K562 (cell line): ENCODE data around the gene CDC42EP3. TPM values are rescaled to one million over a fixed set of nuclear protein-coding genes. Genes with fewer than 3 reads are reported as not detected.

Experiments used
- ATAC-seq: fragments of 200-7000 bp; cut with Tn5 transposase; 3 replicates; pipeline ENCODE4 v1.9.1; 2020; ENCODE audit warnings: moderate library complexity
- BruUV-seq: library from RNA; stranded (reverse); fragments of 400-500 nt; replicated peaks from 2 replicates; lab custom pipeline; 2021; lab: Mats Ljungman, UMichigan
- CTCF ChIA-PET: fragments of 300-600 bp; formaldehyde crosslinking; extraction: SDS; loops from one replicate; lab custom pipeline; 2021; ENCODE audit warnings: low intra/inter-chr PET ratio; lab: Yijun Ruan, JAX
- POLR2A ChIA-PET: fragments of 300-600, 350-650 bp; sonication (Branson Sonifier 250); formaldehyde crosslinking; extraction: SDS; loops from one replicate; lab custom pipeline; 2021; ENCODE audit warnings: antibody characterized with exemption, inconsistent platforms; lab: Yijun Ruan, JAX
- DNase-seq, 4 experiments: peaks; one replicate each; pipeline versions ENCODE4 v3.0.0 to v3.0.0-alpha.2; 2011 to 2018; ENCODE audit warnings: low spot score in 3 of 4, mixed read lengths in 3 of 4; ENCODE audit errors: extremely low read depth in 1 of 4
- FAIRE-seq: peaks from 2 replicates; lab custom pipeline; 2011; peaks lifted over from hg19 to GRCh38; lab: Jason Lieb, UNC
- H2AFZ ChIP-seq: 2 replicates; pipeline ENCODE4 v1.6.0; 2011; ENCODE audit warnings: low read depth, low read length, control low read depth, inconsistent platforms
- H3K27ac ChIP-seq: fragments of 200-600 bp; 3 replicates; pipeline ENCODE4 v1.8.0; 2011; ENCODE audit warnings: low read depth, mild to moderate bottlenecking, control low read depth, inconsistent platforms, low read length, moderate library complexity, mixed read lengths; ENCODE audit errors: extremely low read depth
- H3K27me3 ChIP-seq, 2 experiments: fragments of 300-600 bp in 1 of 2; 2 replicates in 1 of 2; 3 replicates in 1 of 2; pipeline versions ENCODE4 v1.6.0 to v1.8.0; 2011; ENCODE audit warnings: inconsistent platforms in 2 of 2, low read length in 2 of 2, mild to moderate bottlenecking in 1 of 2, mixed read lengths in 1 of 2, moderate library complexity in 1 of 2; ENCODE audit not compliant: control insufficient read depth in 2 of 2, insufficient read depth in 2 of 2
- H3K36me3 ChIP-seq: fragments of 300-600 bp; 3 replicates; pipeline ENCODE4 v1.8.0; 2011; ENCODE audit warnings: mild to moderate bottlenecking, low read length, inconsistent platforms; ENCODE audit not compliant: control insufficient read depth, insufficient read depth
- H3K4me1 ChIP-seq, 2 experiments: fragments of 200-600 bp in 1 of 2; replicated peaks in 1 of 2; 2 replicates in 1 of 2; 3 replicates in 1 of 2; pipeline versions ENCODE4 v1.5.1 to v1.8.0; 2011; ENCODE audit warnings: inconsistent platforms in 2 of 2, low read length in 2 of 2, mild to moderate bottlenecking in 1 of 2, mixed read lengths in 1 of 2, moderate library complexity in 1 of 2; ENCODE audit not compliant: control insufficient read depth in 2 of 2, insufficient read depth in 2 of 2
- H3K4me2 ChIP-seq: 2 replicates; pipeline ENCODE4 v1.6.1; 2011; ENCODE audit warnings: low read length, control low read depth, inconsistent platforms, mixed read lengths; ENCODE audit not compliant: insufficient read depth
- H3K4me3 ChIP-seq: fragments of 200-600 bp; sonication (generic), shearing (Covaris generic); 2 replicates; pipeline ENCODE4 v1.5.1; 2016; ENCODE audit warnings: control low read depth, inconsistent platforms
- H3K79me2 ChIP-seq: fragments of 200-600 bp; 3 replicates; pipeline ENCODE4 v1.8.0; 2011; ENCODE audit warnings: low read length, inconsistent platforms; ENCODE audit not compliant: control insufficient read depth, insufficient read depth
- H3K9ac ChIP-seq, 2 experiments: 2 replicates each; pipeline versions ENCODE4 v1.6.0 to v1.6.1; 2011; ENCODE audit warnings: low read depth in 2 of 2, low read length in 2 of 2, control low read depth in 1 of 2, inconsistent platforms in 1 of 2, mild to moderate bottlenecking in 1 of 2, mixed read lengths in 1 of 2; ENCODE audit not compliant: insufficient read depth in 1 of 2
- H3K9me1 ChIP-seq: one replicate; pipeline ENCODE4 v1.6.0; 2011; ENCODE audit warnings: inconsistent platforms, mild to moderate bottlenecking, low read length, moderate library complexity; ENCODE audit not compliant: control insufficient read depth, insufficient read depth
- H3K9me3 ChIP-seq: replicated peaks from 2 replicates; pipeline ENCODE4 v1.5.1; 2011; ENCODE audit warnings: low read depth, low read length, inconsistent platforms; ENCODE audit not compliant: control insufficient read depth, insufficient read depth
- H4K20me1 ChIP-seq: replicated peaks from 2 replicates; pipeline ENCODE4 v1.6.1; 2011; ENCODE audit warnings: low read length, inconsistent platforms, mixed read lengths; ENCODE audit not compliant: control insufficient read depth, insufficient read depth
- ETV1 ChIP-seq: fragments of 450-650 bp; conservative IDR thresholded peaks from 2 replicates; pipeline ENCODE4 v1.6.1; 2016; ENCODE audit warnings: missing genetic modification characterization, control low read depth, low read depth, missing compliant biosample characterization
- FIP1L1 ChIP-seq: fragments of 200-400 bp; formaldehyde crosslinking; IDR thresholded peaks from 2 replicates; pipeline ENCODE4 v1.6.1; 2018; ENCODE audit warnings: mild to moderate bottlenecking, low read depth, low read length; ENCODE audit not compliant: poor library complexity, severe bottlenecking
- NRF1 ChIP-seq, 2 experiments: fragments of 450-650 bp; IDR thresholded peaks in 1 of 2; conservative IDR thresholded peaks in 1 of 2; 2 replicates each; pipeline ENCODE4 v1.6.1; 2014; ENCODE audit warnings: mild to moderate bottlenecking in 2 of 2
- PHB2 ChIP-seq: fragments of 450-650 bp; IDR thresholded peaks from 2 replicates; pipeline ENCODE4 v1.6.1; 2017; ENCODE audit warnings: low read depth
- RCOR1 ChIP-seq, 2 experiments: IDR thresholded peaks; 2 replicates each; pipeline ENCODE4 v1.6.1; 2012; ENCODE audit warnings: low read depth in 2 of 2, low read length in 2 of 2, borderline replicate concordance in 1 of 2, improper control_type of control experiment in 1 of 2
- SRSF9 ChIP-seq: fragments of 200-400 bp; formaldehyde crosslinking; IDR thresholded peaks from 2 replicates; pipeline ENCODE4 v1.6.1; 2017; ENCODE audit warnings: low read depth, low read length, borderline replicate concordance
- TRIM24 ChIP-seq, 2 experiments: fragments of 450-650 bp; IDR thresholded peaks; 2 replicates each; pipeline ENCODE4 v1.6.1; 2016
- ZNF644 ChIP-seq: fragments of 200-800 bp; sonication (Bioruptor generic); IDR thresholded peaks from 2 replicates; pipeline ENCODE4 v1.6.1; 2016; ENCODE audit warnings: low read depth, missing genetic modification characterization, missing compliant biosample characterization
- WGBS: fragments of 100-300 bp; shearing (Covaris generic); methylation state at CpG from one replicate; pipeline ENCODE4 v1.1.6; 2016; ENCODE audit warnings: low coverage, mixed read lengths; ENCODE audit not compliant: insufficient coverage; ENCODE audit errors: missing lambda C conversion rate; 5-methylcytosine and 5-hydroxymethylcytosine counted together
- in situ Hi-C: fragments of 300-500 bp; cut with MboI; formaldehyde crosslinking; loops from 4 replicates; pipeline ENCODE4 v1.15.0; 2018; ENCODE audit warnings: inconsistent platforms, mixed read lengths
- intact Hi-C: fragments of 100-400 bp; cut with micrococcal nuclease; formaldehyde crosslinking; loops from 2 replicates; pipeline ENCODE4 v1.14.2; 2022
- polyA plus RNA-seq, 8 experiments: library from polyadenylated mRNA; depleted of rRNA in 4 of 8; stranded (reverse) in 5 of 8; unstranded in 3 of 8; fragments of >200 nt; fragmentation: Nextera tagmentation in 2 of 8; fragmentation: Illumina TruSeq in 1 of 8; extraction: Ambion mirVana in 2 of 8; extraction: Trizol in 1 of 8; gene quantifications; 2 replicates each; pipeline versions ENCODE4 v1.2.1 to v1.2.3, GENCODE V29; 2011 to 2014; ENCODE audit warnings: inconsistent platforms in 1 of 8, missing spikeins in 1 of 8
- total RNA-seq, 7 experiments: library from RNA; depleted of rRNA in 6 of 7; stranded (reverse); fragments of >200 nt in 6 of 7; fragmentation: Illumina TruSeq in 2 of 7; extraction: Trizol in 2 of 7; gene quantifications; 2 replicates each; pipeline versions ENCODE4 v1.2.1 to v1.2.3, GENCODE V29; 2011 to 2021; ENCODE audit warnings: low replicate concordance in 1 of 7
- TF ChIP-seq, protein P1 (sequence below), 3 experiments: fragments of 200-800 bp in 1 of 3; fragments of 250-450 bp in 1 of 3; fragments of 450-650 bp in 1 of 3; sonication (Bioruptor Pico) in 1 of 3; sonication (Bioruptor generic) in 1 of 3; formaldehyde crosslinking in 1 of 3; IDR thresholded peaks; 2 replicates each; pipeline versions ENCODE4 v1.6.1 to v1.8.0; 2016 to 2022; ENCODE audit warnings: mild to moderate bottlenecking in 2 of 3, missing genetic modification characterization in 2 of 3, missing compliant biosample characterization in 1 of 3, moderate library complexity in 1 of 3
- TF ChIP-seq, protein P2 (sequence below): sonication (generic); formaldehyde crosslinking; IDR thresholded peaks from 2 replicates; pipeline ENCODE4 v1.9.0; 2022; ENCODE audit warnings: mild to moderate bottlenecking, missing genetic modification reagents
- TF ChIP-seq, protein P3 (sequence below): fragments of 200-800 bp; sonication (Bioruptor generic); IDR thresholded peaks from 2 replicates; pipeline ENCODE4 v1.6.1; 2016; ENCODE audit warnings: missing genetic modification characterization, missing compliant biosample characterization

Gene CDC42EP3
- total and polyA plus RNA-seq, 9 of the 15 experiments (the other 6 are each of a cell fraction or from before 2014, with no cell fraction given): 0.72 to 6.4 (median 2.0) TPM

DNA sequence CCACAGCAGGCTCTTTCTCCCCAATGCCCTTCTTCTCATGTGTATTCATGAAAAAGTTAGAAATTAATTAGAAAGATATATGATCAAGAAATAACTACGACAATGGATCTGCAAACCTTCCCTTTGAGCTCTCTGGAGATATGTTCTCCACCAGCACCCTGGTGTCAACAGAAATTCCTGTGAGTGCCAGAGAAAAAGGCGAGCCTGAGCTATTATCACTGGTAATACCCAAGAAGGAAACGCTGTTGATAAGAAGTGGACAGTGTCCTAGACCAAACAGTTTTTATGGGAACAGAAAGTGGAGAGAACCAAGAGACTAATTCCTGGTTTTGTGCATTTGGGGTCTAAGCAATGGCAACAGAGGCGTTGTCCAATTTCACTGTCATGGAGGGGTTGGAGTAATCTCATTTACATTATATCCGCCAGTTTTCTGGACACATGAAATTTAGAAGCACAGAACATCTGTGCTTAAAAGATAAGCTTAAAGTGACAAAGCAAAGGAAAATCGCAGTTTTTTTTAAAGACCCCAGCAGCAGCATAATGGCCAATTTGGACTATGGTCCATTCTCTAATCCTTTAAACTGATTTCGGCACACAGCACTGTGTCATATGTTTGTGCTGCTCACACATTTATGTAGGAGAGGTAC lies 47.2 kb upstream of the CDC42EP3 start:
- DNase-seq (peak in 2 of 4 experiments; percentile 45 to 63), FAIRE-seq (peak; percentile 82), ATAC-seq (peak; percentile 89)
- H4K20me1 ChIP-seq: no peaks in the 10 kb centered on the region
- BruUV-seq: no TSS peak
- no peaks in the 10 kb centered on the region for H3K36me3 ChIP-seq
- WGBS: under 1% methylated on average over 7 of the region's 7 CpGs
- no peaks in the 10 kb centered on the region for H3K9me1 ChIP-seq
- intact Hi-C loops (no loop called here), in situ Hi-C loops (no loop called here)
- peak overlapping the region; percentile 63 for H3K4me2 ChIP-seq
- peak overlapping the region; percentile 92 for H2AFZ ChIP-seq
- no peak overlapping the region for H3K4me3 ChIP-seq
- no peaks in the 10 kb centered on the region for H3K79me2 ChIP-seq
- H3K9ac ChIP-seq: peak overlapping the region in 1 of 2 experiments; percentile 45; a peak in 2 of 4 replicates
- H3K27me3 ChIP-seq: no peaks in the 10 kb centered on the region
- peak overlapping the region; percentile 84 for H3K27ac ChIP-seq
- ChIA-PET CTCF (no interaction called here), POLR2A (interaction anchor here (1.0 to 1.6 kb wide), 2 partner anchors 13 to 20 kb away, joined by 3 to 5 read pairs; no protein-coding TSS in a partner anchor)
- peaks cover 0 to 26% of the 10 kb centered on the region in 2 experiments; a peak in 3 of 5 replicates for H3K4me1 ChIP-seq
- no peaks in the 10 kb centered on the region for H3K9me3 ChIP-seq
- TF ChIP-seq, protein P1, sequence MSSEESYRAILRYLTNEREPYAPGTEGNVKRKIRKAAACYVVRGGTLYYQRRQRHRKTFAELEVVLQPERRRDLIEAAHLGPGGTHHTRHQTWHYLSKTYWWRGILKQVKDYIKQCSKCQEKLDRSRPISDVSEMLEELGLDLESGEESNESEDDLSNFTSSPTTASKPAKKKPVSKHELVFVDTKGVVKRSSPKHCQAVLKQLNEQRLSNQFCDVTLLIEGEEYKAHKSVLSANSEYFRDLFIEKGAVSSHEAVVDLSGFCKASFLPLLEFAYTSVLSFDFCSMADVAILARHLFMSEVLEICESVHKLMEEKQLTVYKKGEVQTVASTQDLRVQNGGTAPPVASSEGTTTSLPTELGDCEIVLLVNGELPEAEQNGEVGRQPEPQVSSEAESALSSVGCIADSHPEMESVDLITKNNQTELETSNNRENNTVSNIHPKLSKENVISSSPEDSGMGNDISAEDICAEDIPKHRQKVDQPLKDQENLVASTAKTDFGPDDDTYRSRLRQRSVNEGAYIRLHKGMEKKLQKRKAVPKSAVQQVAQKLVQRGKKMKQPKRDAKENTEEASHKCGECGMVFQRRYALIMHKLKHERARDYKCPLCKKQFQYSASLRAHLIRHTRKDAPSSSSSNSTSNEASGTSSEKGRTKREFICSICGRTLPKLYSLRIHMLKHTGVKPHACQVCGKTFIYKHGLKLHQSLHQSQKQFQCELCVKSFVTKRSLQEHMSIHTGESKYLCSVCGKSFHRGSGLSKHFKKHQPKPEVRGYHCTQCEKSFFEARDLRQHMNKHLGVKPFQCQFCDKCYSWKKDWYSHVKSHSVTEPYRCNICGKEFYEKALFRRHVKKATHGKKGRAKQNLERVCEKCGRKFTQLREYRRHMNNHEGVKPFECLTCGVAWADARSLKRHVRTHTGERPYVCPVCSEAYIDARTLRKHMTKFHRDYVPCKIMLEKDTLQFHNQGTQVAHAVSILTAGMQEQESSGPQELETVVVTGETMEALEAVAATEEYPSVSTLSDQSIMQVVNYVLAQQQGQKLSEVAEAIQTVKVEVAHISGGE (CRISPR knock-in tag; IDR thresholded peaks at IDR 0.05): peak in 1 of 3 experiments; percentile 59; a peak in 1 of 6 replicates
- TF ChIP-seq SRSF9 (no peak), NRF1 (conservative IDR thresholded peaks at IDR 0.05 in 1 of 2, IDR thresholded peaks at IDR 0.05 in 1 of 2) (no peak), ETV1 (tag) (0 out of 2 replicates have a peak, but pooled peaks have one; percentile 7), TRIM24 (IDR thresholded peaks at IDR 0.05) (0 out of 4 replicates have a peak, but pooled peaks have one; percentile 31 to 48), FIP1L1 (no peak), RCOR1 (IDR thresholded peaks at IDR 0.05; ENCODE audit: borderline replicate concordance in 1 of 2, low read depth in 2 of 2, low read length in 2 of 2) (peak in 1 of 2 experiments; percentile 71; a peak in 1 of 4 replicates), PHB2 (no peak), ZNF644 (tag) (peak; percentile 80)
- TF ChIP-seq, protein P2, sequence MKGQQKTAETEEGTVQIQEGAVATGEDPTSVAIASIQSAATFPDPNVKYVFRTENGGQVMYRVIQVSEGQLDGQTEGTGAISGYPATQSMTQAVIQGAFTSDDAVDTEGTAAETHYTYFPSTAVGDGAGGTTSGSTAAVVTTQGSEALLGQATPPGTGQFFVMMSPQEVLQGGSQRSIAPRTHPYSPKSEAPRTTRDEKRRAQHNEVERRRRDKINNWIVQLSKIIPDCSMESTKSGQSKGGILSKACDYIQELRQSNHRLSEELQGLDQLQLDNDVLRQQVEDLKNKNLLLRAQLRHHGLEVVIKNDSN (CRISPR knock-in tag): no peak
- TF ChIP-seq, protein P3, sequence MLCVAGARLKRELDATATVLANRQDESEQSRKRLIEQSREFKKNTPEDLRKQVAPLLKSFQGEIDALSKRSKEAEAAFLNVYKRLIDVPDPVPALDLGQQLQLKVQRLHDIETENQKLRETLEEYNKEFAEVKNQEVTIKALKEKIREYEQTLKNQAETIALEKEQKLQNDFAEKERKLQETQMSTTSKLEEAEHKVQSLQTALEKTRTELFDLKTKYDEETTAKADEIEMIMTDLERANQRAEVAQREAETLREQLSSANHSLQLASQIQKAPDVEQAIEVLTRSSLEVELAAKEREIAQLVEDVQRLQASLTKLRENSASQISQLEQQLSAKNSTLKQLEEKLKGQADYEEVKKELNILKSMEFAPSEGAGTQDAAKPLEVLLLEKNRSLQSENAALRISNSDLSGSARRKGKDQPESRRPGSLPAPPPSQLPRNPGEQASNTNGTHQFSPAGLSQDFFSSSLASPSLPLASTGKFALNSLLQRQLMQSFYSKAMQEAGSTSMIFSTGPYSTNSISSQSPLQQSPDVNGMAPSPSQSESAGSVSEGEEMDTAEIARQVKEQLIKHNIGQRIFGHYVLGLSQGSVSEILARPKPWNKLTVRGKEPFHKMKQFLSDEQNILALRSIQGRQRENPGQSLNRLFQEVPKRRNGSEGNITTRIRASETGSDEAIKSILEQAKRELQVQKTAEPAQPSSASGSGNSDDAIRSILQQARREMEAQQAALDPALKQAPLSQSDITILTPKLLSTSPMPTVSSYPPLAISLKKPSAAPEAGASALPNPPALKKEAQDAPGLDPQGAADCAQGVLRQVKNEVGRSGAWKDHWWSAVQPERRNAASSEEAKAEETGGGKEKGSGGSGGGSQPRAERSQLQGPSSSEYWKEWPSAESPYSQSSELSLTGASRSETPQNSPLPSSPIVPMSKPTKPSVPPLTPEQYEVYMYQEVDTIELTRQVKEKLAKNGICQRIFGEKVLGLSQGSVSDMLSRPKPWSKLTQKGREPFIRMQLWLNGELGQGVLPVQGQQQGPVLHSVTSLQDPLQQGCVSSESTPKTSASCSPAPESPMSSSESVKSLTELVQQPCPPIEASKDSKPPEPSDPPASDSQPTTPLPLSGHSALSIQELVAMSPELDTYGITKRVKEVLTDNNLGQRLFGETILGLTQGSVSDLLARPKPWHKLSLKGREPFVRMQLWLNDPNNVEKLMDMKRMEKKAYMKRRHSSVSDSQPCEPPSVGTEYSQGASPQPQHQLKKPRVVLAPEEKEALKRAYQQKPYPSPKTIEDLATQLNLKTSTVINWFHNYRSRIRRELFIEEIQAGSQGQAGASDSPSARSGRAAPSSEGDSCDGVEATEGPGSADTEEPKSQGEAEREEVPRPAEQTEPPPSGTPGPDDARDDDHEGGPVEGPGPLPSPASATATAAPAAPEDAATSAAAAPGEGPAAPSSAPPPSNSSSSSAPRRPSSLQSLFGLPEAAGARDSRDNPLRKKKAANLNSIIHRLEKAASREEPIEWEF: no peak
